ENCODE measurements around the gene ENPP5.

Gene ENPP5

GRCh38 chr6:46160102-46160501 is 10.7 kb downstream of the ENPP5 start:
- TF ChIP-seq ZNF70 (CRISPR knock-in tag; IDR thresholded peaks at IDR 0.05), result no peak
- TF ChIP-seq, protein P1, sequence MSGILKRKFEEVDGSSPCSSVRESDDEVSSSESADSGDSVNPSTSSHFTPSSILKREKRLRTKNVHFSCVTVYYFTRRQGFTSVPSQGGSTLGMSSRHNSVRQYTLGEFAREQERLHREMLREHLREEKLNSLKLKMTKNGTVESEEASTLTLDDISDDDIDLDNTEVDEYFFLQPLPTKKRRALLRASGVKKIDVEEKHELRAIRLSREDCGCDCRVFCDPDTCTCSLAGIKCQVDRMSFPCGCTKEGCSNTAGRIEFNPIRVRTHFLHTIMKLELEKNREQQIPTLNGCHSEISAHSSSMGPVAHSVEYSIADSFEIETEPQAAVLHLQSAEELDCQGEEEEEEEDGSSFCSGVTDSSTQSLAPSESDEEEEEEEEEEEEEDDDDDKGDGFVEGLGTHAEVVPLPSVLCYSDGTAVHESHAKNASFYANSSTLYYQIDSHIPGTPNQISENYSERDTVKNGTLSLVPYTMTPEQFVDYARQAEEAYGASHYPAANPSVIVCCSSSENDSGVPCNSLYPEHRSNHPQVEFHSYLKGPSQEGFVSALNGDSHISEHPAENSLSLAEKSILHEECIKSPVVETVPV (CRISPR knock-in tag; IDR thresholded peaks at IDR 0.05), result no peak
- no peak for TF ChIP-seq OSR1 (CRISPR knock-in tag; IDR thresholded peaks at IDR 0.05)
- no peak for TF ChIP-seq ZNF8 (CRISPR knock-in tag; IDR thresholded peaks at IDR 0.05)
- no peak for TF ChIP-seq TCF4 (CRISPR knock-in tag; IDR thresholded peaks at IDR 0.05; ENCODE audit: borderline replicate concordance)
- TF ChIP-seq ZNF565 (CRISPR knock-in tag; conservative IDR thresholded peaks at IDR 0.05; ENCODE audit: low read depth), result no peak
- no peak for TF ChIP-seq BACH2 (CRISPR knock-in tag; IDR thresholded peaks at IDR 0.05; ENCODE audit: borderline replicate concordance)
- TF ChIP-seq, protein P2, sequence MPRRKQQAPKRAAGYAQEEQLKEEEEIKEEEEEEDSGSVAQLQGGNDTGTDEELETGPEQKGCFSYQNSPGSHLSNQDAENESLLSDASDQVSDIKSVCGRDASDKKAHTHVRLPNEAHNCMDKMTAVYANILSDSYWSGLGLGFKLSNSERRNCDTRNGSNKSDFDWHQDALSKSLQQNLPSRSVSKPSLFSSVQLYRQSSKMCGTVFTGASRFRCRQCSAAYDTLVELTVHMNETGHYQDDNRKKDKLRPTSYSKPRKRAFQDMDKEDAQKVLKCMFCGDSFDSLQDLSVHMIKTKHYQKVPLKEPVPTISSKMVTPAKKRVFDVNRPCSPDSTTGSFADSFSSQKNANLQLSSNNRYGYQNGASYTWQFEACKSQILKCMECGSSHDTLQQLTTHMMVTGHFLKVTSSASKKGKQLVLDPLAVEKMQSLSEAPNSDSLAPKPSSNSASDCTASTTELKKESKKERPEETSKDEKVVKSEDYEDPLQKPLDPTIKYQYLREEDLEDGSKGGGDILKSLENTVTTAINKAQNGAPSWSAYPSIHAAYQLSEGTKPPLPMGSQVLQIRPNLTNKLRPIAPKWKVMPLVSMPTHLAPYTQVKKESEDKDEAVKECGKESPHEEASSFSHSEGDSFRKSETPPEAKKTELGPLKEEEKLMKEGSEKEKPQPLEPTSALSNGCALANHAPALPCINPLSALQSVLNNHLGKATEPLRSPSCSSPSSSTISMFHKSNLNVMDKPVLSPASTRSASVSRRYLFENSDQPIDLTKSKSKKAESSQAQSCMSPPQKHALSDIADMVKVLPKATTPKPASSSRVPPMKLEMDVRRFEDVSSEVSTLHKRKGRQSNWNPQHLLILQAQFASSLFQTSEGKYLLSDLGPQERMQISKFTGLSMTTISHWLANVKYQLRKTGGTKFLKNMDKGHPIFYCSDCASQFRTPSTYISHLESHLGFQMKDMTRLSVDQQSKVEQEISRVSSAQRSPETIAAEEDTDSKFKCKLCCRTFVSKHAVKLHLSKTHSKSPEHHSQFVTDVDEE (CRISPR knock-in tag; IDR thresholded peaks at IDR 0.05), result no peak
- TF ChIP-seq ARNTL (CRISPR knock-in tag; IDR thresholded peaks at IDR 0.05; ENCODE audit: borderline replicate concordance, low read depth), result no peak
- no peak for TF ChIP-seq CSDC2 (CRISPR knock-in tag; IDR thresholded peaks at IDR 0.05)
- TF ChIP-seq PPARA (CRISPR knock-in tag; IDR thresholded peaks at IDR 0.05; ENCODE audit: borderline replicate concordance), result no peak
- TF ChIP-seq, protein P3, sequence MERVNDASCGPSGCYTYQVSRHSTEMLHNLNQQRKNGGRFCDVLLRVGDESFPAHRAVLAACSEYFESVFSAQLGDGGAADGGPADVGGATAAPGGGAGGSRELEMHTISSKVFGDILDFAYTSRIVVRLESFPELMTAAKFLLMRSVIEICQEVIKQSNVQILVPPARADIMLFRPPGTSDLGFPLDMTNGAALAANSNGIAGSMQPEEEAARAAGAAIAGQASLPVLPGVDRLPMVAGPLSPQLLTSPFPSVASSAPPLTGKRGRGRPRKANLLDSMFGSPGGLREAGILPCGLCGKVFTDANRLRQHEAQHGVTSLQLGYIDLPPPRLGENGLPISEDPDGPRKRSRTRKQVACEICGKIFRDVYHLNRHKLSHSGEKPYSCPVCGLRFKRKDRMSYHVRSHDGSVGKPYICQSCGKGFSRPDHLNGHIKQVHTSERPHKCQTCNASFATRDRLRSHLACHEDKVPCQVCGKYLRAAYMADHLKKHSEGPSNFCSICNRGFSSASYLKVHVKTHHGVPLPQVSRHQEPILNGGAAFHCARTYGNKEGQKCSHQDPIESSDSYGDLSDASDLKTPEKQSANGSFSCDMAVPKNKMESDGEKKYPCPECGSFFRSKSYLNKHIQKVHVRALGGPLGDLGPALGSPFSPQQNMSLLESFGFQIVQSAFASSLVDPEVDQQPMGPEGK (CRISPR knock-in tag; IDR thresholded peaks at IDR 0.05; ENCODE audit: borderline replicate concordance), result no peak
- TF ChIP-seq TOX (CRISPR knock-in tag; IDR thresholded peaks at IDR 0.05; ENCODE audit: borderline replicate concordance), result no peak
- ATAC-seq, result no peak

DNA sequence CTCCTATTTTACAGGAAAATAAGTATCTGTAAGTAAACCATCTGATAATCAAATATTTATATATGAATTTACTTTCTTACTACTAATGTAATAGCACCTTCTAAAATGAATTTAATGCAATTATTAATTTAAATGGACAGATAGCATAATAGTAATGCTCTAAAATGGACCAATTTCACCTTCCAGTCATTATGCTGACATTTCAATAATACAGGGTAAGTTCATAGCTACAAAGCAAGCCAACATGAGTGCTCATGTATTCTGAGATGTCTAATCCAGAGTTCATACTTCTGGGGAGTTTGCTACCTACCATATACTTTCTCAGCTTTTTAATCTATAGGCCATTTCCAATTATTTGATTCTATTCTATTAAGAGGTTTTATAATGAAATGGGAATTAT is 11.6 kb downstream of the ENPP5 start:
- ATAC-seq, result no peak
- no peak for TF ChIP-seq CSDC2 (CRISPR knock-in tag; IDR thresholded peaks at IDR 0.05)
- TF ChIP-seq, protein P3 (CRISPR knock-in tag; IDR thresholded peaks at IDR 0.05; ENCODE audit: borderline replicate concordance), result no peak
- TF ChIP-seq CREB5 (CRISPR knock-in tag; IDR thresholded peaks at IDR 0.05; ENCODE audit: low read depth), result no peak
- TF ChIP-seq, protein P4, sequence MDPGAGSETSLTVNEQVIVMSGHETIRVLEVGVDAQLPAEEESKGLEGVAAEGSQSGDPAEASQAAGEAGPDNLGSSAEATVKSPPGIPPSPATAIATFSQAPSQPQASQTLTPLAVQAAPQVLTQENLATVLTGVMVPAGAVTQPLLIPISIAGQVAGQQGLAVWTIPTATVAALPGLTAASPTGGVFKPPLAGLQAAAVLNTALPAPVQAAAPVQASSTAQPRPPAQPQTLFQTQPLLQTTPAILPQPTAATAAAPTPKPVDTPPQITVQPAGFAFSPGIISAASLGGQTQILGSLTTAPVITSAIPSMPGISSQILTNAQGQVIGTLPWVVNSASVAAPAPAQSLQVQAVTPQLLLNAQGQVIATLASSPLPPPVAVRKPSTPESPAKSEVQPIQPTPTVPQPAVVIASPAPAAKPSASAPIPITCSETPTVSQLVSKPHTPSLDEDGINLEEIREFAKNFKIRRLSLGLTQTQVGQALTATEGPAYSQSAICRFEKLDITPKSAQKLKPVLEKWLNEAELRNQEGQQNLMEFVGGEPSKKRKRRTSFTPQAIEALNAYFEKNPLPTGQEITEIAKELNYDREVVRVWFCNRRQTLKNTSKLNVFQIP (CRISPR knock-in tag; IDR thresholded peaks at IDR 0.05; ENCODE audit: borderline replicate concordance, low read depth), result no peak
- TF ChIP-seq ZNF8 (CRISPR knock-in tag; IDR thresholded peaks at IDR 0.05), result no peak
- no peak for TF ChIP-seq PPARA (CRISPR knock-in tag; IDR thresholded peaks at IDR 0.05; ENCODE audit: borderline replicate concordance)
- no peak for TF ChIP-seq ZFP30 (CRISPR knock-in tag; IDR thresholded peaks at IDR 0.05)
- TF ChIP-seq GLIS3 (CRISPR knock-in tag; IDR thresholded peaks at IDR 0.05), result no peak
- TF ChIP-seq RARB (CRISPR knock-in tag; IDR thresholded peaks at IDR 0.05), result no peak
- no peak for TF ChIP-seq BACH2 (CRISPR knock-in tag; IDR thresholded peaks at IDR 0.05; ENCODE audit: borderline replicate concordance)
- no peak for TF ChIP-seq TOX (CRISPR knock-in tag; IDR thresholded peaks at IDR 0.05; ENCODE audit: borderline replicate concordance)
- TF ChIP-seq ZNF70 (CRISPR knock-in tag; IDR thresholded peaks at IDR 0.05), result no peak
- TF ChIP-seq ZC3H10 (CRISPR knock-in tag; IDR thresholded peaks at IDR 0.05), result no peak
- no peak for TF ChIP-seq ZNF565 (CRISPR knock-in tag; conservative IDR thresholded peaks at IDR 0.05; ENCODE audit: low read depth)
- no peak for TF ChIP-seq TCF4 (CRISPR knock-in tag; IDR thresholded peaks at IDR 0.05; ENCODE audit: borderline replicate concordance)

Measured in SK-N-SH treated with all-trans-retinoic acid at 6 μM for 48 hours (cell line).